ENCODE measurements around the gene DIMT1.

Gene DIMT1

DNA sequence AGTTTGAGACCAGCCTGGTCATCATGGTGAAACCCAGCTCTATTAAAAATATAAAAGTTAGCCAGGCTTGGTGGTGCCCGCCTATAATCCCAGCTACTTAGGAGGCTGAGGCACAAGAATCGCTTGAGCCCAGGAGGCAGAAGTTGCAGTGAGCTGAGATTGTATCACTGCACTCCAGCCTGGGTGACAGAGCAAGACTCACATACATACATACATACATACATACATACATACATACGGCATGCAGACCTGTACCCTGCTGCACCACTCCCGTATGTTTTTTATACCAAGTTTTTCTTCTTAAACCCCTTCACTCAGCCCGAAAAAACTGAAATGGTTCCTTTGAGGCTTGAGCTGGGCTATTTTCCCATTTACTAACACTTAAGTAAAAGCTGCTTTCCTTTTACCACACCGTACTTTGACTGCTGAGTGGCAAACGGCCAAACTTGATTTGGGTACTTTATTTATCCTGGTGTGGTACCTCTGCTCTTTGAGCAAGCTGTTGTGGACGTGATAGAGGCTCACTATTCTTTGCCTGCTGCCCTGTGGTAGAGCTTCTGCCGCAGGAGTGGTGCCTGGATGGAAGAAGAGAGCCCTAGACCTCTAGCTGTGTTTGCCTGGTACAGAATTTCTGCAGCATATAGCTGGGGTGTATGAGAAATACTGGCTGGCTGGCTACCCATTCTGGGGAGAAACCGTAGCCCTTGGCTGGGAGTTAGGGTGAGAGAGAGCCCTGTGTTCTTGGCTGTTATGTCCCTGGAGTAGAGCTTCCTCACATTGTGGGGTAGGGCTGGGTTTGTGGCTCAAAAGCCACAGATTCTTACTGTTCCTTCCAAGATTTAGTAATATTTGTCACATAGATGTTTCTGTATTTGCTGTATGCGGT, 28.3 kb upstream of the DIMT1 start:
- TF ChIP-seq MZF1 (tag by site-specific recombination; IDR thresholded peaks at IDR 0.05; ENCODE audit: borderline replicate concordance): no peak
- TF ChIP-seq ZNF138 (tag by site-specific recombination; IDR thresholded peaks at IDR 0.05; ENCODE audit: borderline replicate concordance): no peak
- Histone ChIP-seq H3K4me3 (ENCODE audit: low read depth, low read length) (no peak overlapping the region), H3K36me3 (ENCODE audit: control insufficient read depth in 2 of 2, insufficient read depth in 1 of 2, low read length in 2 of 2) (no peaks in the 10 kb centered on the region; a peak in 1 of 3 replicates), H3K27ac (ENCODE audit: extremely low read depth, low read depth, low read length) (no peak overlapping the region), H3K4me1 (ENCODE audit: control insufficient read depth, insufficient read depth, low read length) (no peaks in the 10 kb centered on the region), H3K9me3 (ENCODE audit: control insufficient read depth, insufficient read depth, low read depth, low read length) (no peaks in the 10 kb centered on the region)
- POLR2A ChIA-PET: interaction anchor here (1.5 kb wide), 1 partner anchor 28 kb away, joined by 6 read pairs; the partner anchor contains the start of gene DIMT1
- CTCF ChIA-PET: interaction anchor here (1.1 to 3.0 kb wide), 2 partner anchors 12 to 21 kb away, joined by 4 to 13 read pairs; no protein-coding TSS in a partner anchor

DNA sequence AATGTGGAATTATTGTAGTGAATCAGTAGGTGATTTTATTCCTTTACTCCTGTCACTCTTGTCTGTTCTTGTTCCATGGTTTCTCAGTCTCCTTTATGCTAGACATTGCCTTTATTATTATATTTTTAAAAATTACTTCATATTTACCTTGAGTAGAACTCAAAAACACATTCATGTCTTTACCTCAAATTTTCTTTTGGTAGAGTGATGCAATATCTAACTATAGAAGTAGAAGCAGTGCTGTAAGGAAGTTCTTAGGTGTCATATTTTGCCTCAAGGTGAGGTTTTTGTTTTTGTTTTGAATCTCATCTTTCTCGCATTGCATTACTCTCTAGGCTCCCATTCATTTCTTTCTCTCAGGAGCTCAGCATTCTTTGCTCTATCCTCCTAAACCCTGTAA, 21.1 kb upstream of the DIMT1 start:
- Histone ChIP-seq H3K9me3 (ENCODE audit: control insufficient read depth, insufficient read depth, low read depth, low read length) (no peaks in the 10 kb centered on the region), H3K4me3 (ENCODE audit: low read depth, low read length) (no peak overlapping the region), H3K36me3 (ENCODE audit: control insufficient read depth in 2 of 2, insufficient read depth in 1 of 2, low read length in 2 of 2) (no peaks in the 10 kb centered on the region; a peak in 1 of 3 replicates), H3K4me1 (ENCODE audit: control insufficient read depth, insufficient read depth, low read length) (peaks cover 2% of the 10 kb centered on the region; the same call in 1 of the 2 replicates), H3K27ac (ENCODE audit: extremely low read depth, low read depth, low read length) (no peak overlapping the region)
- ChIA-PET CTCF (no interaction called here), POLR2A (no interaction called here)
- TF ChIP-seq ZBTB17 (tag by site-specific recombination; IDR thresholded peaks at IDR 0.05): no peak
- TF ChIP-seq GLIS2 (tag by site-specific recombination; IDR thresholded peaks at IDR 0.05): no peak
- TF ChIP-seq, protein P1, sequence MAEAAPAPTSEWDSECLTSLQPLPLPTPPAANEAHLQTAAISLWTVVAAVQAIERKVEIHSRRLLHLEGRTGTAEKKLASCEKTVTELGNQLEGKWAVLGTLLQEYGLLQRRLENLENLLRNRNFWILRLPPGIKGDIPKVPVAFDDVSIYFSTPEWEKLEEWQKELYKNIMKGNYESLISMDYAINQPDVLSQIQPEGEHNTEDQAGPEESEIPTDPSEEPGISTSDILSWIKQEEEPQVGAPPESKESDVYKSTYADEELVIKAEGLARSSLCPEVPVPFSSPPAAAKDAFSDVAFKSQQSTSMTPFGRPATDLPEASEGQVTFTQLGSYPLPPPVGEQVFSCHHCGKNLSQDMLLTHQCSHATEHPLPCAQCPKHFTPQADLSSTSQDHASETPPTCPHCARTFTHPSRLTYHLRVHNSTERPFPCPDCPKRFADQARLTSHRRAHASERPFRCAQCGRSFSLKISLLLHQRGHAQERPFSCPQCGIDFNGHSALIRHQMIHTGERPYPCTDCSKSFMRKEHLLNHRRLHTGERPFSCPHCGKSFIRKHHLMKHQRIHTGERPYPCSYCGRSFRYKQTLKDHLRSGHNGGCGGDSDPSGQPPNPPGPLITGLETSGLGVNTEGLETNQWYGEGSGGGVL (tag by site-specific recombination; IDR thresholded peaks at IDR 0.05): no peak
- TF ChIP-seq, protein P2, sequence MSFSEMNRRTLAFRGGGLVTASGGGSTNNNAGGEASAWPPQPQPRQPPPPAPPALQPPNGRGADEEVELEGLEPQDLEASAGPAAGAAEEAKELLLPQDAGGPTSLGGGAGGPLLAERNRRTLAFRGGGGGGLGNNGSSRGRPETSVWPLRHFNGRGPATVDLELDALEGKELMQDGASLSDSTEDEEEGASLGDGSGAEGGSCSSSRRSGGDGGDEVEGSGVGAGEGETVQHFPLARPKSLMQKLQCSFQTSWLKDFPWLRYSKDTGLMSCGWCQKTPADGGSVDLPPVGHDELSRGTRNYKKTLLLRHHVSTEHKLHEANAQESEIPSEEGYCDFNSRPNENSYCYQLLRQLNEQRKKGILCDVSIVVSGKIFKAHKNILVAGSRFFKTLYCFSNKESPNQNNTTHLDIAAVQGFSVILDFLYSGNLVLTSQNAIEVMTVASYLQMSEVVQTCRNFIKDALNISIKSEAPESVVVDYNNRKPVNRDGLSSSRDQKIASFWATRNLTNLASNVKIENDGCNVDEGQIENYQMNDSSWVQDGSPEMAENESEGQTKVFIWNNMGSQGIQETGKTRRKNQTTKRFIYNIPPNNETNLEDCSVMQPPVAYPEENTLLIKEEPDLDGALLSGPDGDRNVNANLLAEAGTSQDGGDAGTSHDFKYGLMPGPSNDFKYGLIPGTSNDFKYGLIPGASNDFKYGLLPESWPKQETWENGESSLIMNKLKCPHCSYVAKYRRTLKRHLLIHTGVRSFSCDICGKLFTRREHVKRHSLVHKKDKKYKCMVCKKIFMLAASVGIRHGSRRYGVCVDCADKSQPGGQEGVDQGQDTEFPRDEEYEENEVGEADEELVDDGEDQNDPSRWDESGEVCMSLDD (tag by site-specific recombination; IDR thresholded peaks at IDR 0.05): no peak
- TF ChIP-seq ZNF501 (tag by site-specific recombination; IDR thresholded peaks at IDR 0.05): no peak
- TF ChIP-seq, protein P3, sequence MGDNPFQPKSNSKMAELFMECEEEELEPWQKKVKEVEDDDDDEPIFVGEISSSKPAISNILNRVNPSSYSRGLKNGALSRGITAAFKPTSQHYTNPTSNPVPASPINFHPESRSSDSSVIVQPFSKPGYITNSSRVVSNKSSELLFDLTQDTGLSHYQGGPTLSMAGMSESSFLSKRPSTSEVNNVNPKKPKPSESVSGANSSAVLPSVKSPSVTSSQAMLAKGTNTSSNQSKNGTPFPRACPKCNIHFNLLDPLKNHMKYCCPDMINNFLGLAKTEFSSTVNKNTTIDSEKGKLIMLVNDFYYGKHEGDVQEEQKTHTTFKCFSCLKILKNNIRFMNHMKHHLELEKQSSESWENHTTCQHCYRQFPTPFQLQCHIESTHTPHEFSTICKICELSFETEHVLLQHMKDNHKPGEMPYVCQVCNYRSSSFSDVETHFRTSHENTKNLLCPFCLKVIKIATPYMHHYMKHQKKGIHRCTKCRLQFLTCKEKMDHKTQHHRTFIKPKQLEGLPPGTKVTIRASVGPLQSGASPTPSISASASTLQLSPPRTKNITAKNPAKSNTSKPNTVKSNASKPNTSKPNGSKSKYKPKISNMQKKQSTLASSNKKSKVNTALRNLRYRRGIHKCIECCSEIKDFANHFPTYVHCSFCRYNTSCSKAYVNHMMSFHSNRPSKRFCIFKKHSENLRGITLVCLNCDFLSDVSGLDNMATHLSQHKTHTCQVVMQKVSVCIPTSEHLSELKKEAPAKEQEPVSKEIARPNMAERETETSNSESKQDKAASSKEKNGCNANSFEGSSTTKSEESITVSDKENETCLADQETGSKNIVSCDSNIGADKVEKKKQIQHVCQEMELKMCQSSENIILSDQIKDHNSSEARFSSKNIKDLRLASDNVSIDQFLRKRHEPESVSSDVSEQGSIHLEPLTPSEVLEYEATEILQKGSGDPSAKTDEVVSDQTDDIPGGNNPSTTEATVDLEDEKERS (tag by site-specific recombination; IDR thresholded peaks at IDR 0.05): no peak
- TF ChIP-seq YY1 (tag by site-specific recombination; IDR thresholded peaks at IDR 0.05): no peak
- no peak for TF ChIP-seq ZNF837 (tag by site-specific recombination; IDR thresholded peaks at IDR 0.05)
- TF ChIP-seq HOXD13 (CRISPR knock-in tag; IDR thresholded peaks at IDR 0.05; ENCODE audit: borderline replicate concordance): no peak
- no peak for TF ChIP-seq ZNF274 (IDR thresholded peaks at IDR 0.05; ENCODE audit: low read length)
- TF ChIP-seq ZNF274 (tag by site-specific recombination; IDR thresholded peaks at IDR 0.05; ENCODE audit: borderline replicate concordance): no peak
- TF ChIP-seq ZBTB8A (tag by site-specific recombination; IDR thresholded peaks at IDR 0.05): no peak
- TF ChIP-seq ZNF10 (tag by site-specific recombination; IDR thresholded peaks at IDR 0.05): no peak
